ENCODE measurements around the gene CLCNKB. TPM values are rescaled to one million over a fixed set of nuclear protein-coding genes. Genes with fewer than 3 reads are reported as not detected.

The CLCNKB gene
- total and polyA plus RNA-seq, 4 donors: 0.06 to 1.9 (median 0.29) TPM

GRCh38 chr1:16085522-16085921, 41.9 kb downstream of the CLCNKB start:
- no peak overlapping the region for H3K27ac ChIP-seq (ENCODE audit: low read depth in 1 of 2, low read length in 1 of 2)
- WGBS, 2 donors: 43 to 54% methylated on average over 6 of the region's 6 CpGs
- H3K36me3 ChIP-seq (ENCODE audit: control insufficient read depth in 4 of 4, insufficient read depth in 4 of 4, low read length in 4 of 4): no peaks in the 10 kb centered on the region
- no peak overlapping the region for H3K9ac ChIP-seq (ENCODE audit: insufficient read depth in 1 of 2, low read length in 2 of 2)
- DNase-seq (no peak), ATAC-seq (ENCODE audit: insufficient read depth, low FRiP score) (no peak)
- TF ChIP-seq CTCF (IDR thresholded peaks at IDR 0.05; ENCODE audit: control extremely low read depth, extremely low read depth): no peak
- no peaks in the 10 kb centered on the region for H3K27me3 ChIP-seq (ENCODE audit: control insufficient read depth in 3 of 3, insufficient read depth in 3 of 3, low read length in 2 of 3)
- no peak overlapping the region for H3K4me3 ChIP-seq
- no peaks in the 10 kb centered on the region for H3K9me3 ChIP-seq (ENCODE audit: control insufficient read depth in 4 of 4, insufficient read depth in 3 of 4, low read length in 3 of 4)
- peaks cover 0 to 7% (median 0%) of the 10 kb centered on the region in 5 donors for H3K4me1 ChIP-seq (ENCODE audit: control insufficient read depth in 5 of 5, insufficient read depth in 5 of 5, low read length in 5 of 5)

DNA sequence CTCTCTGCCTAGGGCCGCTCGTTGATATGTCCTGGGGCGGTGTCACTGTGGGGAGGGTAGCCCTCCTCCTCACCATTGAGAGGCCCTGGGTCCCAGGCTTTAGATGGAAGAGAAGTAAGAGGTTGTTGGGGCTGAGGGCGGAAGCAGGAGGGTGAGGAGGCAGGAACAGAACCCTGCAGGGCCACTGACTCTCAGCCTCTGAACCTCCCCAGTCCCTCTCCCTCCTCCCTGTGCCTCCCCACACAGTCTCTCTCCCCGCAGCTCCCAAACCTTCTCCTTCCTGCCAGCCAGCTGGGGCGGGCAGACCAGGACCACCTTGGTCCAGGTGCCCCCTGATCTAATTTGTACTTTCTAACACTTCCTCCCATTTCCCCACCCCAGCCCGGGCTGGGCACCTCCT, 44.2 kb downstream of the CLCNKB start:
- 71 to 74% methylated on average over 7 of the region's 7 CpGs for WGBS, 2 donors
- Histone ChIP-seq H3K4me3 (no peak overlapping the region), H3K9me3 (ENCODE audit: control insufficient read depth in 4 of 4, insufficient read depth in 3 of 4, low read length in 3 of 4) (no peaks in the 10 kb centered on the region), H3K36me3 (ENCODE audit: control insufficient read depth in 4 of 4, insufficient read depth in 4 of 4, low read length in 4 of 4) (no peaks in the 10 kb centered on the region), H3K9ac (ENCODE audit: insufficient read depth in 1 of 2, low read length in 2 of 2) (no peak overlapping the region), H3K27ac (ENCODE audit: low read depth in 1 of 2, low read length in 1 of 2) (no peak overlapping the region), H3K4me1 (ENCODE audit: control insufficient read depth in 5 of 5, insufficient read depth in 5 of 5, low read length in 5 of 5) (peaks cover 0 to 7% (median 0%) of the 10 kb centered on the region in 5 donors), H3K27me3 (ENCODE audit: control insufficient read depth in 3 of 3, insufficient read depth in 3 of 3, low read length in 2 of 3) (no peaks in the 10 kb centered on the region)
- DNase-seq (no peak), ATAC-seq (ENCODE audit: insufficient read depth, low FRiP score) (no peak)
- no peak for TF ChIP-seq CTCF (IDR thresholded peaks at IDR 0.05; ENCODE audit: control extremely low read depth, extremely low read depth)

DNA sequence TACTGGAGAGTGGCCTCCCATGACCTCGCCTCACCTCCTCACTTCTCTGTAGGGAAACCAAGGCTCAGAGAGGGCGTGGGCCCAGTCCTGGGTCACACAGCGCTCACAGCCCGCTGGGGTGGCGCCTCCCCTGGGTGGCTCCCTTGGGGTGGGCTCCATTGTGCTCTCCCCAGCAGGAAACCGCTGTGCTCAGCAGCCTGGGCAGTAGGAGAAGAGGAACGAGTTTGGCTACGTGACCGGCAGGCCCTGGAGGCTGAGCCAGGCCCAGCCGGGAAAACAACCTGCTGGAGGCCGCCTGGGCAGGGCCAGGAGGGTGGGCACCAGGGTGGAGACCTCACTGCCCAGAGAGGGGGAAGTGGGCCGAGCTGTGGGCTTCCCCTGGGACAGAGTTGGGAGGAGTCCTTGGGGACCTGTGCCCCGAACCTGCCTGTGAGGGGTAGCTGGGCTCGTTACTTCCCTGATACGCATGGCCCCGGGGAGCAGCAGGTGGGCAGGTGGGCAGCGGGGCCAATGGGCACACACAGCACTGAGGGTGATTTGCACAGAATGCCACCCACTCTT, 44.8 kb downstream of the CLCNKB start:
- Histone ChIP-seq H3K27me3 (ENCODE audit: control insufficient read depth in 3 of 3, insufficient read depth in 3 of 3, low read length in 2 of 3) (no peaks in the 10 kb centered on the region), H3K9me3 (ENCODE audit: control insufficient read depth in 4 of 4, insufficient read depth in 3 of 4, low read length in 3 of 4) (no peaks in the 10 kb centered on the region), H3K36me3 (ENCODE audit: control insufficient read depth in 4 of 4, insufficient read depth in 4 of 4, low read length in 4 of 4) (no peaks in the 10 kb centered on the region), H3K27ac (ENCODE audit: low read depth in 1 of 2, low read length in 1 of 2) (no peak overlapping the region), H3K4me1 (ENCODE audit: control insufficient read depth in 5 of 5, insufficient read depth in 5 of 5, low read length in 5 of 5) (peaks cover 0 to 7% (median 0%) of the 10 kb centered on the region in 5 donors), H3K4me3 (no peak overlapping the region), H3K9ac (ENCODE audit: insufficient read depth in 1 of 2, low read length in 2 of 2) (no peak overlapping the region)
- no peak for TF ChIP-seq CTCF (IDR thresholded peaks at IDR 0.05; ENCODE audit: control extremely low read depth, extremely low read depth)
- 76 to 78% methylated on average over 17 of the region's 17 CpGs for WGBS, 2 donors
- no peak for ATAC-seq (ENCODE audit: insufficient read depth, low FRiP score)
- DNase-seq: no peak

- ATAC-seq (ENCODE audit: insufficient read depth, low FRiP score): no peak
These were observed 45.4 kb downstream of the CLCNKB start for GRCh38 chr1:16088996-16089395.

More at GRCh38 chr1:16088996-16089395, 45.4 kb downstream of the CLCNKB start:
- Histone ChIP-seq H3K9me3 (ENCODE audit: control insufficient read depth in 4 of 4, insufficient read depth in 3 of 4, low read length in 3 of 4) (no peaks in the 10 kb centered on the region), H3K4me1 (ENCODE audit: control insufficient read depth in 5 of 5, insufficient read depth in 5 of 5, low read length in 5 of 5) (peaks cover 0 to 7% (median 0%) of the 10 kb centered on the region in 5 donors), H3K36me3 (ENCODE audit: control insufficient read depth in 4 of 4, insufficient read depth in 4 of 4, low read length in 4 of 4) (no peaks in the 10 kb centered on the region), H3K9ac (ENCODE audit: insufficient read depth in 1 of 2, low read length in 2 of 2) (no peak overlapping the region), H3K4me3 (no peak overlapping the region), H3K27ac (ENCODE audit: low read depth in 1 of 2, low read length in 1 of 2) (no peak overlapping the region), H3K27me3 (ENCODE audit: control insufficient read depth in 3 of 3, insufficient read depth in 3 of 3, low read length in 2 of 3) (no peaks in the 10 kb centered on the region)
- no peak for TF ChIP-seq CTCF (IDR thresholded peaks at IDR 0.05; ENCODE audit: control extremely low read depth, extremely low read depth)
- no peak for DNase-seq
- WGBS, 2 donors: 81 to 88% methylated on average over 9 of the region's 9 CpGs

All from lung (tissue), 12 donors.